Vagina (tissue), 2 donors: ENCODE results near the gene LCLAT1.

Source experiments
- POLR2A ChIP-seq, 2 donors: fragments of 450-650 bp; IDR thresholded peaks; one replicate each; pipeline ENCODE4 v1.6.1; 2017; ENCODE audit warnings: antibody characterized with exemption in 2 of 2, mild to moderate bottlenecking in 2 of 2, moderate library complexity in 2 of 2
- TF ChIP-seq, protein P1 (sequence below), 3 experiments: fragments of 450-650 bp in 2 of 3; fragments of 200-600 bp in 1 of 3; sonication (generic) in 1 of 3; IDR thresholded peaks; one replicate each; pipeline ENCODE4 v1.5.1; 2017 to 2019; ENCODE audit warnings: antibody characterized with exemption in 3 of 3, mild to moderate bottlenecking in 2 of 3, moderate library complexity in 2 of 3

DNA sequence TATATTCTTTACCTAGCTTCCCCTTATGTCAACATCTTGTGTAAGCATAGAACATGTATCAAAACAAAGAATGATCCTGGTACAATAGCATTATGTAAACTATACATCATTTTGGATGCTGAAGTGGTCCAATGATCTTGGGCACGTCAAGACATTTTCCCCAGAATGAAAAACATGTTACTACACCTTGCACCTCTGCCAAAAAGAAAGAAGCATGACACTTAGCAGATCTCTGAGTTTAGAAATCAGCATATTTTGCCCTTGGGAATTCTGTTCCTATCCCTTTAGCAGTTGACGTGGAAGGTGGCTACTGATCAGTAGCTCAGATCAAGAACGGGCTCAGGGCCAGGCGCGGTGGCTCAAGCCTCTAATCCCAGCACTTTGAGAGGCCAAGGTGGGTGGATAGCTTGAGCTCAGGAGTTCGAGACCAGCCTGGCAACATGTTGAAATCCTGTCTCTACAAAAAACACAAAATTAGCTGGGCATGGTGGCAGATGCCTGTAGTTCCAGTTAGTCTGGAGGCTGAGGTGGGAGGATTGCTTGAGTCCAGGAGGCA is 1.7 kb upstream of the LCLAT1 start:
- TF ChIP-seq, protein P1, sequence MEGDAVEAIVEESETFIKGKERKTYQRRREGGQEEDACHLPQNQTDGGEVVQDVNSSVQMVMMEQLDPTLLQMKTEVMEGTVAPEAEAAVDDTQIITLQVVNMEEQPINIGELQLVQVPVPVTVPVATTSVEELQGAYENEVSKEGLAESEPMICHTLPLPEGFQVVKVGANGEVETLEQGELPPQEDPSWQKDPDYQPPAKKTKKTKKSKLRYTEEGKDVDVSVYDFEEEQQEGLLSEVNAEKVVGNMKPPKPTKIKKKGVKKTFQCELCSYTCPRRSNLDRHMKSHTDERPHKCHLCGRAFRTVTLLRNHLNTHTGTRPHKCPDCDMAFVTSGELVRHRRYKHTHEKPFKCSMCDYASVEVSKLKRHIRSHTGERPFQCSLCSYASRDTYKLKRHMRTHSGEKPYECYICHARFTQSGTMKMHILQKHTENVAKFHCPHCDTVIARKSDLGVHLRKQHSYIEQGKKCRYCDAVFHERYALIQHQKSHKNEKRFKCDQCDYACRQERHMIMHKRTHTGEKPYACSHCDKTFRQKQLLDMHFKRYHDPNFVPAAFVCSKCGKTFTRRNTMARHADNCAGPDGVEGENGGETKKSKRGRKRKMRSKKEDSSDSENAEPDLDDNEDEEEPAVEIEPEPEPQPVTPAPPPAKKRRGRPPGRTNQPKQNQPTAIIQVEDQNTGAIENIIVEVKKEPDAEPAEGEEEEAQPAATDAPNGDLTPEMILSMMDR (IDR thresholded peaks at IDR 0.05), result no peak
- TF ChIP-seq POLR2A (IDR thresholded peaks at IDR 0.05), result no peak
